ENCODE data around the gene TCEAL6. TPM values are rescaled to one million over a fixed set of nuclear protein-coding genes. Genes with fewer than 3 reads are reported as not detected.
A peak's percentile ranks its signal among the peaks of the same experiment; 100 is the strongest.
"Not testable (repeated sequence)": the region's sequence is repeated elsewhere in the genome, so short reads cannot be mapped to it uniquely, and the experiment has no call there.

TCEAL6 gene
- not detected in 3 replicates for total RNA-seq

GRCh38 chrX:102142274-102142673, at the start of gene TCEAL6:
TSS of gene TCEAL6 (minus strand) at chrX:102142481.
- not testable (repeated sequence) for H3K4me3 Mint-ChIP-seq; H3K27me3 Mint-ChIP-seq (ENCODE audit: low read depth); H3K4me1 Mint-ChIP-seq; H3K27ac Mint-ChIP-seq; H3K36me3 Mint-ChIP-seq; DNase-seq (ENCODE audit: low spot score in 2 of 2, unreplicated experiment in 2 of 2)
- H3K9me3 Mint-ChIP-seq, result peaks cover 56% of the 10 kb centered on the region

DNA sequence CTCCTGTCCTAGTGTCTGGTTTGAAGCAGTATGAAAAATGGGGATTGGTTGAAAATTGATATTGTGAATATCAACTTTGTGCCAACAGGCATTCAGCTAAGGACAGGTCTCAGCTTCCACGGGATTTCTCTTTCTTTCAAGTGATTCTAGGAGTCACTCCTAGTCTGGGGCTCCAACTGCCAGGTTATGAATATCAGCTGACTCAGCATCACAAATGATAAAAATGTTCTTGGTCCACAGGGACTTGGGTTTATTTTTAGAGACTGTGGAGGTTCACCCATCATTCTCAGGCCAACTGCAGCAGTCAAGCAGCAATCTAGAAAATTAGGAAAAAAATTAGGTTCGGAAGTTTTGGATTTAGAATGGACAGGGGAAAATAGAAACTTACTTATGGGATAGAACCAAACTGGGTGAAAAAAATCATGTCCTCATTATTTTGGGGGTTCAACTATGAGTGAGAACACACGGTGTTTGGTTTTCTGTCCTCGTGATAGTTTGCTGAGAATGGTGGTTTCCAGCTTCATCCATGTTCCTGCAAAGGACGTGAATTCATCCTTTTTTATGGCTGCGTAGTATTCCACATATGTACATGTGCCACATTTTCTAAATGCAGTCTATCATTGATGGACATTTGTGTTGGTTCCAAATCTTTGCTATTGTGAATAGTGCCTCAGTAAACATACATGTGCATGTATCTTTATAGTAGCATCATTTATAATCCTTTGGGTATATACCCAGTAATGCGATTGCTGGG, 43.9 kb upstream of the TCEAL6 start:
- TF ChIP-seq CTCF (IDR thresholded peaks at IDR 0.05; ENCODE audit: unreplicated experiment), result no peak
- Mint-ChIP-seq H3K9me3 (peaks cover 82% of the 10 kb centered on the region), H3K36me3 (peaks cover 3% of the 10 kb centered on the region), H3K27ac (no peak overlapping the region), H3K4me1 (no peaks in the 10 kb centered on the region), H3K27me3 (ENCODE audit: low read depth) (no peaks in the 10 kb centered on the region), H3K4me3 (no peak overlapping the region)
- DNase-seq (ENCODE audit: low spot score in 2 of 2, unreplicated experiment in 2 of 2), result no peak

DNA sequence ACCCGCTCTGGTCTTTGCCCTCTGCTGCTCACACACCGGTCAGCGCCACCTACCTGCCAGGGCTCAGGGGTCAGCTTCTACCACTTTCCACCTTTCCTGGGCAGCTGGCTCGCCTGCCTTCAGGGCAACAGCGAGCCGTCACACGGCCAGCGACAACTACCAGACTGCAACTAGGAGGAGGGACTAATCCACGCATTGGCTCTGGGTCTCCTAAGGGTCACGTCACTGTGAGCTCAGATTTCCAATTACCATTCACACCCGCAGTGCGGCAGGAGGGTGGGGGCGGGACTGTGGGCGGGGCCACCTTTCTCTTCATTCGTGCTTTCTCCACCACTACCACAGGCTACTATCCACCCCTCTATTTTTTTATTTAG, 13.5 kb upstream of the TCEAL6 start, which contains the start of gene BEX5:
BEX5 (minus strand) TSS at position 172 of the 374 bp plus-strand sequence. CDS start 1,712 bp downstream, outside the sequence.
- H3K36me3 Mint-ChIP-seq, result no peaks in the 10 kb centered on the region
- H3K27me3 Mint-ChIP-seq (ENCODE audit: low read depth), result peaks cover 25% of the 10 kb centered on the region
- H3K27ac Mint-ChIP-seq, result no peak within 1 kb of the TSS
- H3K4me1 Mint-ChIP-seq, result no peaks in the 10 kb centered on the region
- H3K9me3 Mint-ChIP-seq, result peaks cover 38% of the 10 kb centered on the region
- peak within 1 kb of the TSS; percentile 55 for H3K4me3 Mint-ChIP-seq
- TF ChIP-seq CTCF (IDR thresholded peaks at IDR 0.05; ENCODE audit: unreplicated experiment), result no peak
- no peak for DNase-seq (ENCODE audit: low spot score in 2 of 2, unreplicated experiment in 2 of 2)

DNA sequence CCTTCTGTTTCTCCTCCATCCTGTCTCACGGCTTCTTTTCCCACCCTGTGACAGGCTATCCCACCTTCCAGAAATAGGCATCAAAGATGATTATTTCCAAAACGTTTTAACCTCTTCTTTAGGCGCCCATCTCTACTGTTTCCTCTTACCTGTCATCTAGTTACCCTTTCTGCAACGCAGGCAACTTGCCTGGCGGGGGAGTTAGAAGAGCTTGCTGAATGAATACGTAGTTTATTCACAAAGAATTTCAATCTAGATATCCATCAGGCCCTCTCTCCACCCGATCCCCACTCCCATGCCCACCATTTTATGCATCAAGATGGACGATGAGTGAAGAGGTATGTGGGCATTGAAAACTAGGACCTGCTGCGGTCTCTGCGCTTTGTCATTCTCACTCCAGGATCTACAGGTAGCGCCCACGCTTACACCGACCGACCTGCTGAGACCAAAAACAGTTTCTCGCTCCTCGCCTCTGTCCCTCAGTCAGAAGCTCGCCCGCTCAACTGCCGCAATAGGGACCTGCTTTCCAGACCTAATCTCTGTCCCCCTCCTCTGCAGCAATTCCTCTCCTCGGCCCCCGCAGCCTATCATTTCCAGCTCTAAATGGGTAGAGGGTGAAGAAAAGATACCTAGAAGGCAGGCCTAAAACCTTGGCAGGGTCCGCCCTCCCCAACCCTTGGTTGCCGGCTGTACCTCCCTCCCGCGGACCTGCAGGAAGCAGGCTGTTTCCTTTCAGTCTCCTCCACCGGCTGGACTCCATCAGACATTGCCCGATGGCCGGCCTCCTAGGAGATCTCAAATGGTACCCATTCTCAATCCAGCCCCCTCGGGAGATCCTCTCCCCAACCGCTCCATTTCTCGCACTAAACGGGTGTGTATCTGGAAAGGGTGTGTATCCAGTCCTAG, 12.9 kb upstream of the TCEAL6 start:
- no peaks in the 10 kb centered on the region for H3K36me3 Mint-ChIP-seq

DNA sequence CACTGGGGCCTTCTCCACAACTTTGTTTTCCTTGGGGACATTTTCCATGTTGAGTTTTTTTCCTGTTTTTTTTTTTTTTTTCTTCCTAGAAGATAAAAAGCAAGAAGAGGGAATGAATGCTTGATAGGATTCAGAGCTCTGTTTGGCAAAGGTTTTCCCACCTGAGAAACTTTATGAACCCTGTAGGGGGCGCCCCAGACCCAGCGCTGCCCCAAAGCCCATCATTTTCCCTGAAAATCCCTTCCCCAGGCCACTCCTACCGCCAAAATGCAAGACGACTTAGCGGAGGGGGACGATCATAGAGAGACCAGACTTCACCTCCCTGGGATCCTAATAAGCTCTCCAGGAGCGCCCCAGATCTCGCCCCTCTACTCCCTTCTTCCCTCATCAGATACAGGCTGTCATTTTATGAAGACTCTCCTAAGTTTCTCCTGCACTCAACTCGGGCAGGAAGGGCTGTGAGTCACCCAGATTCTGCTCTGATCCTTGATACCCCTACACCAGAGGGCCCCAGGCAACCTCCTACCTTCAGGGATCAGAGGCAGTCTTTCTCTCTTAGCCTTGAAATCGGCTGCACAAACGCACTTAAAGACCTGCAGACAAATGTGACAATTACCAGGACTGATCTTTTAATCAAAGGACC, 12.1 kb upstream of the TCEAL6 start:
- DNase-seq (ENCODE audit: low spot score in 2 of 2, unreplicated experiment in 2 of 2), result no peak
- peaks cover 41% of the 10 kb centered on the region for H3K9me3 Mint-ChIP-seq
- TF ChIP-seq CTCF (IDR thresholded peaks at IDR 0.05; ENCODE audit: unreplicated experiment), result no peak
- H3K4me3 Mint-ChIP-seq, result no peak overlapping the region
- no peaks in the 10 kb centered on the region for H3K36me3 Mint-ChIP-seq
- H3K4me1 Mint-ChIP-seq, result no peaks in the 10 kb centered on the region
- peaks cover 25% of the 10 kb centered on the region for H3K27me3 Mint-ChIP-seq (ENCODE audit: low read depth)
- H3K27ac Mint-ChIP-seq, result no peak overlapping the region

More for the DNA sequence above, 12.9 kb upstream of the TCEAL6 start:
- no peaks in the 10 kb centered on the region for H3K4me1 Mint-ChIP-seq
- peaks cover 25% of the 10 kb centered on the region for H3K27me3 Mint-ChIP-seq (ENCODE audit: low read depth)
- TF ChIP-seq CTCF (IDR thresholded peaks at IDR 0.05; ENCODE audit: unreplicated experiment), result no peak
- peak overlapping the region; percentile 55 for H3K4me3 Mint-ChIP-seq
- no peak for DNase-seq (ENCODE audit: low spot score in 2 of 2, unreplicated experiment in 2 of 2)
- no peak overlapping the region for H3K27ac Mint-ChIP-seq
- H3K9me3 Mint-ChIP-seq, result peaks cover 38% of the 10 kb centered on the region

DNA sequence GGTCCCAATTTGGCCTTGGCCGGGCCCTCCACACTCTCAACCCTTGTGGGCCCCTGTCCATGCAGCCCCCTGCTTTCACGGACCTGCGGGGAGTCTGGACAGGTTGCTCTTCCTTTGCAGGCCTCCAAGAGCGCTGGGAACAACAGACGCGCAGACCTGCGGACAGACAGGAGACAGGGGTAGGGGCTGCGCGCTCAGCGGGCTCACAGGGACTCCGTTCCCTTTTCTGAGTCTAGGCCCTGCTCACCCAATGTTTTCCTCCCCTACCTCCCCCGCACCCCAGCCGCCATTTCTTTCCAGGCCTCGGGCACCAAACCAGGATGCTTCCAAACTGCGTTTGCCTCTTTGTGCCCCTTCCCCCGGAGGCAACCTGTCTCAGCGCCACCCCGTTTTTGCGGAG, 650 bp downstream of the TCEAL6 start:
- not testable (repeated sequence) for DNase-seq (ENCODE audit: low spot score in 2 of 2, unreplicated experiment in 2 of 2); H3K4me1 Mint-ChIP-seq; H3K27ac Mint-ChIP-seq; H3K36me3 Mint-ChIP-seq; H3K27me3 Mint-ChIP-seq (ENCODE audit: low read depth); H3K4me3 Mint-ChIP-seq
- H3K9me3 Mint-ChIP-seq, result peaks cover 59% of the 10 kb centered on the region

- peaks cover 58% of the 10 kb centered on the region for H3K9me3 Mint-ChIP-seq
- not testable (repeated sequence) for DNase-seq (ENCODE audit: low spot score in 2 of 2, unreplicated experiment in 2 of 2); H3K27me3 Mint-ChIP-seq (ENCODE audit: low read depth); H3K36me3 Mint-ChIP-seq; H3K4me1 Mint-ChIP-seq; H3K4me3 Mint-ChIP-seq; H3K27ac Mint-ChIP-seq
Measured at GRCh38 chrX:102140876-102141275, 1.4 kb downstream of the TCEAL6 start.

Measured in mesothelial cell of epicardium (in vitro differentiated cells).